HG02981 (cell line): Measurements from ENCODE around the gene SIN3A.
"Not testable (repeated sequence)": the region's sequence is repeated elsewhere in the genome, so short reads cannot be mapped to it uniquely, and the experiment has no call there.

Experiments used
- ATAC-seq: cut with Tn5 transposase; IDR thresholded peaks from one replicate; pipeline ENCODE4 v1.9.1; 2021; ENCODE audit warnings: mild to moderate bottlenecking, moderate library complexity; ENCODE audit not compliant: unreplicated experiment

The SIN3A gene

GRCh38 chr15:75335705-75336355, 115.7 kb downstream of the SIN3A start, which contains the start of gene COMMD4:
Gene COMMD4, plus strand, starts transcription at chr15:75336063. Its CDS starts 27 bp downstream, at chr15:75336090.
- peak; percentile 71 for ATAC-seq

DNA sequence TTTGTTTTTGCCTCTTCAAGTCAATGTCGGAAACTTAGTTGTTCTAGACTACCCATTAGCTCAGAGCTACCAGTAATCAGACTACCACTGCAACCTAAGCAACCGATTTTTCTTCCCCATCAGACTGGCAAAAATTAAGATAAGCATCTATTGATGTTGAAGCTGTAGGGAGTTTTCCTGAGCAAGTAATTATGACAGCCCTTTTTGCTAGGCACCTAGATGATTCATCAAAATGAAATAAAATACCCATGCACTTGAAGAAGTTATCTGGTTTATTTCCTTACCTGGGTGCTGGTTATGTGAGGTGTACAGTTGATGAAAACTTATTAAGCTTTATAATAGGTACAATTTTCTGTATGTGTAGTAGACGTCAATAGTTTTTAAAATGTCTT, 116.2 kb downstream of the SIN3A start:
- no peak for ATAC-seq

DNA sequence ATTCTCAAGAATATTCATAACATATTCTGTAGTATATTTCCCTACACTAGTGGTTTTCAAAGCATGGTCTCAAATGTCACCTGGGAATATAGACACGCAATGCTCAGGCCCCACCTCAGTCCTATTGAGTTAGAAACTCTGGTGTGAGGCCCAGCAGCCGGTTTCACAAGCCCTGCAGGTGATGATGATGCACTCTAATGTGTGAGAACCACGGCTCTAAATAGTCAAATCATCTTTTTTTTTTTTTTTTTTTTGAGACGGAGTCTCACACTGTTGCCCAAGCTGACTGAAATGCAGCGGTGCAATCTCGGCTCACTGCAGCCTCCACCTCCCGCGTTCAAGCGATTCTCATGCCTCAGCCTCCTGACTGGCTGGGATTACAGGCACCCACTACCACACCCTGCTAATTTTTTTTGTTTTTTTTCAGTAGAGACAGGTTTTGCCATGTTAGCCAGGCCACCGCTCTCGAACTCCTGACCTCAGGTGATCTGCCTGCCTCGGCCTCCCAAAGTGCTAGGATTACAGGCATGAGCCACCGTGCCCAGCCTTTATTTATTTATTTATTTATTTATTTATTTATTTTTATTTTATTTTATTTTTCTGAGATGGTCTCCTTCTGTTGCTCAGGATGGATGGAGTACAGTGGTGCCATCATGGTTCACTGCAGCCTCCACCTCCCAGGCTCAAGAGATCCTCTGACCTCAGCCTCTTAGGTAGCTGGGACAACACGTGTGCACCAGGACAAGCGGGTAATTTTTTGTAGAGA, 117.7 kb downstream of the SIN3A start:
- not testable (repeated sequence) for ATAC-seq

DNA sequence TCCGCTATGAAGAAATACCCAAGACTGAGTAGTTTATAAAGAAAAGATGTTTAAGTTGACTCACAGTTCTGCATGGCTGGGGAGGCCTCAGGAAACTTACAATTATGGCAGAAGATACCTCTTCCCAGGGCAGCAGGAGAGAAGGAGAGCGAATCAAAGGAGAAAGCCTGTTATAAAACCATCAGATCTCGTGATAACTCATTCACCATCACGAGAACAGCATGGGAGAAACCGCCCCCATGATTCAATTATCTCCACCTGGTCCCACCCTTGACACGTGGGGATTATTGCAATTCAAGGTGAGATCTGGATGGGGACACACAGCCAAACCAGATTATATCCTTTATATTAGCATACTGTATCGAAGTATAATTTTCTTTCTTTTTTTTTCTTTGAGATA, 119.4 kb downstream of the SIN3A start:
- not testable (repeated sequence) for ATAC-seq

- no peak for ATAC-seq
Observed at GRCh38 chr15:75329571-75329970, 121.9 kb downstream of the SIN3A start.

GRCh38 chr15:75328493-75329314, 122.8 kb downstream of the SIN3A start:
- no peak for ATAC-seq

DNA sequence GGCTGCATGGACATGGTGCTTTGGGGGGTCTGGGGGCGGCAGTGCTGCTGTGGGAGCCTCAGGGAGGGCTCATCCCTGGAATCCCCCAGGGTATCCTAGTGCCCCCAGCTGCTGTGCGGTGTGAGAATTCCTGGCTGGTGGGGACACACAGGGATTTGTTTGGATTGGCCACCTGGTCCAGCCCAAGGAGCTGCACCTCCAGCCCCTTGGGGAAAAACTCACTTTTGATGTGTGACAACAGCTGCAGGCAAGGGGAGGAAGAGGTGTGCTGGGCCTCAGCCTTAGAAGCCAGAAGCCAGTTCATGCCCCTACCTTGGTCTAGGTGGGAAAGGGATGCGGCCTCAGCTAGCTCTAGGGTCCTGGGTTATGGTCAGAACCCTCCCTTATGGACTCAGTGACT, 124.0 kb downstream of the SIN3A start:
- no peak for ATAC-seq

DNA sequence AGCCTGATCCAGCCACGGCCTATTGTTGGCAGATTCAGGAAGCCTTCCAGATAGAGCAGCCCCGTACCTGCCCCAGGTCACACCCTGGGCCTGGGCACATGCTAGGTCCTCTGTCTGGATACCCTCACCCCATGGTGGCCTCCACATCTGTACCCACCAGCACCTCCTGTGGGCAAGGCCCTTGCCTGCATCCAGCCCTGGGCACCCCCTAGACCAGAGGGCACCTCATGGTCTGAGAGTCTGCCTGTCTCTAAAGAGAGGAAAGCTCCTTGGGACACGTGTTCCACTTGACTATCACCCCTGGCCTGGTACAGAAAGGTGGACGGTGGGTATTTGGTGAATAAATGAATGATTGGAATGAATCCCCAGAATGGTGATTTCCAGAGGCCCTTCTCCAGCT, 124.5 kb downstream of the SIN3A start:
- ATAC-seq: no peak

DNA sequence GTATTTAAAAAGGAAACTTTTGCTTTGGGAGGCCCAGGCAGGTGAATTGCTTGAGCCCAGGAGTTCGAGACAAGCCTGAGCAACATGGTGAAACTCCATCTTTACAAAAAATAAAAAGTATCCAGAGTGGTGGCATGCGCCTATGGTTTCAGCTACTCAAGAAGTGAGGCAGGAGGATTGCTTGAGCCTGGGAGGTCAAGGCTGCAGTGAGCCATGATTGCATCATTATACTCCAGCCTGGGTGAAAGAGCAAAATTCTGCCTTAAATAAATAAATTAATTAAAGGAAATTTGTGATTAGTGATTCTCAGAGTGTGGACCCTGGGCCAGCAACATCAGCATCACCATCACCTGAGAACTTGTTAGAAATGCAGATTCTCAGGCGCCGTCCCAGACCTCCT, 125.6 kb downstream of the SIN3A start:
- ATAC-seq: no peak

DNA sequence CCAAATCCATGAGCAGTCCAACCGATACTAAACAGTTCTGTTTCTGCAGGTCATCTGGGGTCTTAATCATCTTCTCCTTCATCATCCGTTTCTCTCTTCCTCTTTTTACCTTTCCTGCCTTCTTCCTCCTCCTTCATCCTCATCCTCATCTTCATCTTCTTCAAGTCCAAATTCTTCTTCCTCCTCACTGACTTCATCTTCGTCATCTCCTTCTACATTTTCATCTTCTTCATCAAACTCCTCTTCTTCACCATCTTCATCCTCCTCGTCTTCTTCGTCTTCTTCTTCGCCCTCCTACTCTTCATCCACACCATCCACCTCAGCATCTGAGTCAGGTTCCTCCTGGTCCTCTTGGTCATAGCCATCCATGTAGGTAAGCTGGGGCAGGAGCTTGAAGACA, 129.8 kb downstream of the SIN3A start:
- no peak for ATAC-seq
